GM18867 (cell line): ENCODE measurements around the gene SART1.
"Not testable (repeated sequence)": the region's sequence is repeated elsewhere in the genome, so short reads cannot be mapped to it uniquely, and the experiment has no call there.

ENCODE experiments used
- ATAC-seq: cut with Tn5 transposase; IDR thresholded peaks from one replicate; pipeline ENCODE4 v1.9.1; 2021; ENCODE audit warnings: mild to moderate bottlenecking, moderate library complexity; ENCODE audit not compliant: unreplicated experiment

Gene SART1

DNA sequence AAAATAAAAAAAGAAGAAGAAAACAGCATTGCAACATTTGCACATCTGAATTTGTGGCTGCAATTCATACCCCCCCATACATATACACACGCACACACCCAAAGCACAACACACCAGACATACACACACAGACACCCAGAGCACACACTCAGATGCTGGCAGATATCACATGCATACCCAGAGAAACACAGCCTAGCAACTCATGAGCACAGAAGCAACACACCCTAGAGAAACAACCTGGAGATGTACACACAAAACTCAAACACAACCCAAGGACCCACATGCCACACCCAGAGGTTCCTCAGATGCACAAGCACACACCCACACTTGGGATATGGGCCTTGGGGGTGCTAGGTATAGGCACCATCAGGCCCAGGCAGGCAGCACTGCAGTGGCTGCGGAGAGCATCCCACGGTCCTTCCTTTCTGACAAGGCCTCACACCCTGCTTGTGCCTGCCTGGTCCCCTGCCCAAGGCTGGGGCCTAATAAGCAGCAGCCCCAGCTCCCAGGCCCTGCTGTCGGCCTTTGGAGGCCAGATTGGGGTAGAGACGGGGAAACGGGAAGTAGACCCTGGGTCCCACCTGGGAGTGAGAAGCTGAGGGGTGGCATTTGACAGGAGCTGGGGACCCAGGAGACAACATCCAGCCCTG lies 53.4 kb downstream of the SART1 start:
- no peak for ATAC-seq

DNA sequence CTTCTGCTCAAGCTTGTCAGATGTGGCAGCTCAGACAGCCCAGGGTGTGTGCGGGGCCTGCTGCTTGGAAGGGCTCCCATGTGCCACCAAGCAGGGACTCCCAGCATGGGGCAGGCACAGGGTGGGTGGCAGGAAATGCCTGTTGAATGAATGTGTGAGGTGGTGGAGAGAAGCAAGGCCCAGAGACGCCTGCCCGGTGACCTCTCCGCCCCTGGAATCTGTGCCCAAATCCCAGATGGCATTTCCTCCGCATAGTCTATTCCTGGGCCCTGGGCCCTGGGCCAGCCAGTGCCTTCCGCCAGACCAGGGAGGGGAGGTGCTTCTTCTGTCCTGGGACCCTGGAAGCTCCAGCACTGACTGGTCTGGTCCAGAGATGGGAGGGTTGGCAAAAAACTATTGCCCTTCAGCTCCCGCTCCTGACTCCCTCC lies 53.9 kb downstream of the SART1 start:
- no peak for ATAC-seq

DNA sequence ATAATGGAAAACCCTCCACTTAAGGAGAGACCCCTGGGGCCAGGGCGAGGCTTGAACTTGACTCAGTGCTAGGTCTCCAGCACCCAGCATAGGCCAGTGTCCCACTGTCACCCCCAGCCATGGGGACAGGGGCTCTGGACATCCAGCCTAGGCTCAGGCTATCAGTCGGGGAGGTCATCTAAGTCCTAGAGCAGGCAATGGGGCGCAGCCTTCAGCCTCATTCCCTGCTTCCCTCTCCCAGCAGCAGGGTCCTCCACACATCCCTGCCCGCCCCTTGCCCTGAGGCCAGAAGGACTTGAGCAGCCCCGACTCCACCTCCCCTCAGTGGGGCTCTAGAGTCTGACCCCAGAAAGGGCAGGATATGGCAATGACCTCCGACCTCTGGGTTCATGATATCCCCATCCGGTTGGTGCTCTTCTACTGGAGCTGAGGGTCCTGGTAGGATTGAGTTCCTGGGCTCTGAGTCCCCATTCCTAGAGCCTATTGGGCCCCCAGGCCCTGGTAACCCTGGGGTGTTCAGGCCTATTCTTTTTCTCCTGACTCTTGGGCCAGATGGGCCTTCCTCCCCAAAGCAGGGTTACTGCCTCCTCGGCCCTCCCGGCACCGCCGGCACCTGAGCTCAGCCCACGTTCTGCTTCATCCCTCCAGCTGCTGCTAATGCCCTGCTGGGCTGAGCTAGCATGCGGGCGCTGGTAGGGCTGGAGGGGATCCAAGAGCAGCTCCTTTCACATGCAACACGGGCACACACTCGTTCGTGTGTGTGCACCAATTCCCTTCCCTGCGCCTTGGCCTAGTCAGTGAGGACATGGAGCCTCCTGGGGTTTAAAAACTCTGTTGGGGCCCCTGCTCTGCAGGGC lies 54.6 kb downstream of the SART1 start:
- no peak for ATAC-seq

DNA sequence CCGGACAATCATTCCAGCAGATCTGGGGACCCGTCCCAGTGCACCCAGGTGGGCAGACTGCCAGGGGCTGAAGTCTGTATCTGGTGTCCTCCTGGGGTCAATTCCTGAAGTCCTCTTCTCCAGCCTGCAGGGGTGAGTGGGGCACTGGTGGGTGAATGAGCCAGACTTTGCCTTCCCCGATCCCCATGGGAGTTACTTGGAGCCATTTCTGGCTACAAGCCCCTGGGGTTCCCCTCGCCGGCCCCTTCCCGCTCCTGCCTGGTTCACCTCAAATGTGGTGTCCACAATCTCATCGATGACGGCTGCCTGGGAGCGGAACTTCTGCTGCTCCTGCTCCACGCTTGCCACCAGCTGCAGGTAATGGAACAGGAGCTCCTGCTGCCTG lies 55.3 kb downstream of the SART1 start:
- no peak for ATAC-seq

DNA sequence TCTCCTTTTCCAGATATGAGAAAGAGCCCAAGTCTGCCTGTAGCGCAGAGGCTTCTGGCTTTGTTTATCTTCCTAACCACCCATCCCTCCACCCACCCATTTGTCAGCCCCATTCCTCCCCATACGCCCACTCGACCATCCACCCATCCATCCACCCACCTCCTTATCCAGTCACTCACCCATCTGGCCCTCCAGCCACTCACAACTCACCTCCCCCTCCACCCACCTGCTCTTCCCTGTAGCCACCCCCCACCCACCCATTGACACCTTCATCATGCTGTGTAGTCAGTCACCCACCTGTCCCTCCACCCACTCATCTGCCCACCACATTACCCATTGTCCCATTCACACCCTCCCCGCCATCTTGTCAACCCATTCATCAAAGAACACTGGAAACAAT lies 55.8 kb downstream of the SART1 start:
- ATAC-seq = no peak

DNA sequence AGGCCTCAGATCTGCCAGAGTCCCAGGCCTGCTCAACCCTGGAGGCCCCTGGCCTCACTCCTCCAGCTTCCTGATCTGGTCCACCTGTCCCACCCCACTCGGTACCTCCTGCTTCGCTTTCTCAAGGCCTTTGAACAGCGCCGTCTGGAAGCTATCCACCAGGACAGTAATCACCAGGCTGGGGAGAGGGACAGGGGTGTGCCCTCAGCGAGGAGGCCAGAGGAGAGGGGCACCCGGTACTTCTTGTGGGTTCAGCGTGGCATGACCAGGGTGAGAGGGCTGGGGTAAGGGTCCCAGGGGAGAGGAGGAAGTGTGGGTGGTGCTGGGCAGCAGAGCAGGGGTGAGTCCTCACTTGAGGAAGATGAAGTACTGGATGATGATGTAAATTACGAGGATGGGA lies 58.7 kb downstream of the SART1 start:
- no peak for ATAC-seq

DNA sequence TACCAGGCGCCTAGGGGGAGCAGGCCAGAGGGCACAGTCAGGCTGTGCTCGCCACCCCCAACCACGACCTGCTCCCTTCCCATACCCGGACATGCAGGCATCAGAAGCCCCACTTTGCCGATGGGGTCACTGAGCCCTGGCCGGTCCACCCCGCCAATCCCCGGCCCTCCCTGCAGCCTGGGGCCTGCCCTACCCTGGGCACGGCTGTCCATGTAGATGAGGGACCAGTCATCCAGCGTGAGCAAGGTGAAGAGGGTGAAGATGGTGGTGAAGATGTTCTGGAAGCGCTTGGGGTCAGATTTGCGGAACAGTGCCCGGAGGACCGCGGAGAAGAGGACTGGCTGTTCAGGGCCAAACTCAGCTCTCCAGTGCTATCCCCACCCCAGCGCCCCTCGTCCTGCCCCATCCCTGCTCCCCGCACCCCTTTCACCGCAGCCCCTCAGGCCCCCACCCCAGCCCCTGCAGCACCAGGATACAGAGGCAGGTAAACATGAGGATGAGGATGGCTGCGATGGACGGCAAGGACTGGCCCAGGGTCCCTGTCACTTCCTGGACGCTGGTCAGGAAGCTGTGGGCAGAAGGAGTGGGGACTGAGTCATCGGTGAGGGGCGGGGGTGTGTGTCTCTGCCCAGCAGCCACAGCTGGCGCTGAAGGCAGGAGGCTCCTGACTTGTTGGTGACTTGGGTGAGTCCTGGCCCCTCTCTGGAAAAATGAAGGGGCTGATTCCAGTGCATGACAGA lies 59.3 kb downstream of the SART1 start:
- ATAC-seq = no peak

DNA sequence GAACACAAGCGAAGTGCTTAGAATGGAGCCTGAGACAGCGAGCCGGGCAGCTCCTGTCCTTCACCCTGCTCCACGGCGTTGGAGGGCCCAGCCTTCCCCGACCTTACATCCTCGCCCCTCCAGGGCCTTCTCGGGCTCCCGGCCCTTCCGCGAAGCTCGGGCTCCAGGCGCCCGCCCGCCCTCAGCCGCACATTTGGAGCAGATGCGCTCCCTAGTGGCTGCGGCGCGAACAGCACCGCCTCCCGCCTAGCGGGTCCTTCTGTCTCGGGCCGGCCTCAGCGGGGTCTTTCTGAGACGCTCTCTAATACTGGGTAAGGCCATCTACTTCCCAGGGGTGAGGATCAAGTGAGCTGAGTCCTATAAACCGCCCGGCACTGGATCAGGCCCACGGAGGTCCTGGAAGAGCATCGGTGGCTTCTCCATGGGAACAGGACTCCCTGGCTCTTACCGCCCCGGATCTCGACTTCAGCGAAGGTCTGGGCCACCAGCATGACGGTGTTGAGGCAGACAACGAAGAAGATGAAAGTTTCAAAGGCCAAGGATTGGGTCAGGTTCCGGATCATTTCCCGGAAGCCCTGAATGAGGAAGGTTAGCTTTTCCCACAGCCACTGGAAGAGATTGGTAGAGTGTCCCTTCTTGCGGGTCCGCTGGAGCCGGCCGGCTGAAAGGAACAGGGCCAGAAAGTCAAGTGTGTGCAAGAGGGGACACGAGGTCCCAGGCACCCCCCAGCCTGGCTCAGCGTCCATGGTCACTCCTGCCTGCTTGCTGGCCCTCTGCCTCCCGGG lies 61.1 kb downstream of the SART1 start:
- ATAC-seq = peak; percentile 50

DNA sequence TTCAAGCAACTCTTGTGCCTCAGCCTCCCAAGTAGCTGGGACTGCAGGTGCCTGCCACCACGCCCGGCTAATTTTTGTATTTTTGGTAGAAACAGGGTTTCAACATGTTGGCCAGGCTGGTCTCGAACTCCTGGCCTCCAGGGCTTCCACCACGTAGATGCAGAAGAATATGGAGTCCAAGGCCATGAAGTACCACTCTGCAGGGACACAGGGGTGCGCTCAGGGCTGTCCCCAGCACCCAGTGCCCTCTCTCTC lies 61.6 kb downstream of the SART1 start:
- not testable (repeated sequence) for ATAC-seq

DNA sequence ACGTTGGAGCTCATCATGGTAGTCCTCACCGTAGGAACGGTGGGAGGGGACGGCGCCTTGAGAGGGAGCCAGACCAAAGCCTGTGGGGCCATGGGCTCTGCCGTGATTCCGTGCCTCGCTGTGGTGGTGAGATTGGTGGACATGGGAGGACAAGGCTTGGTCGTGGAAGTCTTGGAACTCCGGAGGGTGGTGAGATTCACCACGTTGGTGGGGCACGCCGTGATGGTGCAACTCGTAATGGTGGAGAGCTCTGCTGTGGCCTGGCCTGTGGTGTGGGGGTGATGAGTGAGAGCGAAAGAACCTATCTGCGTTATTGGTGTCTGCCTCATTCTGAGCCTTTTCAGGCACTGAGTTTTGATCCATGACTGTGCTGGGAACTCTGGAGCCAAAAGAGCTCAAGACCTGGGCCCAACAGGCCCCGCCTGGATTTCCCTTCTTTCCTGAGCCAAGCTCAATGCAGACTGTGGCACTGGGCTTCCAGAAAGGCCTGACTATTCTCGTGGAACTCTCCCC lies 64.5 kb downstream of the SART1 start, which contains the start of gene CATSPER1:
Gene CATSPER1, minus strand, starts transcription at position 463 of the 513 bp plus-strand sequence. Its CDS starts 100 bp downstream, at position 363.
- ATAC-seq = no peak
